ENCODE measurements around the gene AHNAK2.
A peak's percentile ranks its signal among the peaks of the same experiment; 100 is the strongest.
"Not testable (repeated sequence)": the region's sequence is repeated elsewhere in the genome, so short reads cannot be mapped to it uniquely, and the experiment has no call there.

The AHNAK2 gene

DNA sequence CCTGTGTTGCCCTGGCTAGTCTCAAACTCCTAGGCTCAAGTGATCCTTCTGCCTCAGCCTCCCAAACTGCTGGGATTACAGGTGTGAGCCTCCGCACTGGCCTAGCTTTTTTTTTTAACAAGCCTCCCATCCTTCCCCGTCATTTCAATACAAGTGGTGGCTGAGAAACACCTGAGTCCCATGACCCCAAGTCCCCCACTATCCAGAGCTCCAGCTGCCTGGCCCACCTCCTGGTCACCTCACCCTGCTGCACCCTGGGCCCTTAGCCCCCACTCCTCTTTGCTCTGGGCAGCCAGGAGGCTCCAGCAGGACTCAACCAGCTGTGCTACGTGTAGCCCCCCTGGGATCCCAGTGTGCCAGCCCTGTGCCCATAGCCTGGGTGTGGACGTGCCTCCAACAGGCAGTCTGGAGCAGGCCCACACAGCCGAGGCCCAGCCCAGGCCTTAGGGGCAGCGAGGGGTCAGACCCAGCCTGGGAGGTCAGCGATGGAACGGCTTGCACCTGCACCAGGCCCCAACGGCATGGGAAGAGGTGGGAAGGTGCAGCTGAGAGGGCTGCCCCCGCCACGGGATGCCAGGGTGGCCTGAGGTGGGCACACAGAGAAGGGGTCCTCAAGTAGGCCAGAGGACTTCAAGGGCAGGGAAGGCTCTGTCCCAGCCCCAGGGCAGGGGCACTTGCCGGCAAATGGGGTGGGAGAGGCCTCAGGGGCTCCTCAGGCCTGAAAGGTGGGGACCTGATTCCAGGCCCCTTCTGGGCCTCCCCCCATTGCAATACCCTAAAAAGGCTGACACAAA is 6.5 kb downstream of the AHNAK2 start:
- DNase-seq, result no peak

DNA sequence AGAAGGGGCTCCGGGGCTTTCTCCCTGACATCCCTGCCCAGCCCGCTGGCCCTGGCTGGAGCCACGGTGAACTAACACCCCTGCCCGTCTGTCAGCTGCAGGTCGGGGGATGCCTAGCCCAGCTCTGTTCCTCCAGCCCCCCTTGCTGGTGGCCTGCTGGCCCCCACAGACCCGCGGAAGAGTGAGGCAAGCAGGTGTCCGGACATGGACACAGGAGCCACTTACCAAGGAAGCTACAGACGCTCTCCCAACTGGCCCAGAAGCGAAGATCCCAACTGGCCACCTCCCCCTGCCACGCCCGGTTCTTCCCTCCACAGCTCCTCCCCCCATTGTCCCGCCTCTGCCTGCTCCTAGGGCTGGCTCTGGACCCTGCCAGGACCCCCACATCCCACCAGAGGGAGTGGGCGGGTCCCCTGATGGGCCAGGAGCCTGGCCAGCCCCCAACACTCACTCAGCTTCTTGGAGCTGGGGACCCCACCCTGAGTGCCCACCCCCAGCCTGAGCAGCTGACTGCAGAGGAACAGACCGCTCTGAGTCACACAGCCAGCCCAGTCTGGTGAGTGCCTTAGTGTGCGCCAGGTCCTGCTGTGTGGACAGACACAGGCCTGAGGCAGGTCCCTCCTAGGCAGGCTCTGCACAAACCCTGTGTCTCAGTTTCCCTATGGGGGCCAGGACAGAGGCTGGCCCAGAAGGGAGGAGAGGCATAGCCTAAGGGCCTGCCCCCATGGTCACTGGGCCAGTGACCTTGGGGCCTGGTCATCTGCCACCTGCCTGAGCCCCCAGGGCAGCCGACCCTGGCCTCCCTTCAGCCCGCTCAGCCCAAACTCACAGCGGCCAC is 7.7 kb downstream of the AHNAK2 start:
- DNase-seq, result no peak

DNA sequence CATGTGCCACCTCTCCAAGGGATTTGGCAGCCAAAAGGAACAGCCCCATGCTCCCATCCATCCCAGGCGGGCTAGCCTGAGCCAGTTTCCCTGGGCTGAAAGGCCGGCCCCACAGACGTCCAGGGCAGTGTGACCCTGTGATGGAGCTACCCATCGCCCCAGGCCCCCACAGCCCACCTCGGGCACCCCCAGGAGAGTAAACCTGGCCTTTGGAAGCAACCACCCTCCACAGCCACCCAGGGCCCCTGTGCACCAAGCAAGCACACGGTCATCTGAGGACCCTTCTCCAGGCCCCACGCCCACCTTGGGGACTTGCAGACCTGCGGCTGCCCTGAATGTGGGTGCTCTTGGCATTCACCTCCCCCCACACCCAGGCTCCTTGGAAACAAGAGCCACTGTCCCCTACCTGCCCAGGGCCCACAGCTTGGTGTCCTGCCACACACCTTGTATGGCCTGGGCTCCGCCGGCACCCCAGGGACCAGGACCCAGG is 8.4 kb downstream of the AHNAK2 start:
- no peak for DNase-seq

DNA sequence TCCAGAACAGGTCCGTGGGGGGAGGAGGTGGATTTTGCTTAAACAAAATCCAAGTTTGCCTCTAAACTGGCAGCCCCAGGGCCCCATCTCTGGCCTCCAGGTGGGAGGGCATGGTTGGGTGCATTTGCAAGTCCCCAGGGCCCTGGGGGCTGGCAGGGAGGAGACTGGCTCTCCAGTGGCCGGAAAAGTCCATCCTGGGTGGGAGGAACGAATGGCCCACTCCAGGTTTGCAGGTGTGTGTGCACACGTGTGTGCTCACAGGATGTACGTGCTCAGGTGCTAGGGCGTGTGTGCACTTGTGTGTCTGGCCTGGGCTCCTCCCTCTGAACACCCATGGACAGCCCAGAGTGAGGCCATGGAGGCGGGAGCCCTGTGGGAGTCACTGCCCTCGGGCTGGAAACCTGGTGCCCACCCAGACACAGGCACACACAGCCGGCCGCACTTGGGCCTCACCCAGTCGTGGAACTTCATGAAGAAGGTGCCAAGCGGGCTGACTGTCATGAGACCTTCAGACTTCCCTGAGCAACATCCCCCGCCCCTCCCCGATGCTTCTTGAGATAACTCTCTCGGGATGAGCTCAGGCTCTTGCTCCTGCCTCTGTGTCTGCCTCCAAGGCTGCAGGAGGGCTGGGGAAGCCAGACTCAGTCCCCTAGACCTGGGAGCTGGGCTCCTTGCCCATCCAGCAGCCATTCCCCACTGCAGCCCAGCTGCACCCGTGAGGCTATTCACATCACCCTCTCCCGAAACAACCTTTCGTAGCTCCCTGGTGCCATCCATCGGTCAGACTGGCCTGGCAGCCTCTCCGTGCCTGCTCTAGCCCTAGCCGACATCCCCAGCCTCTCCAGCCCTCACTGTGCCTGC is 9.4 kb downstream of the AHNAK2 start:
- DNase-seq, result no peak

DNA sequence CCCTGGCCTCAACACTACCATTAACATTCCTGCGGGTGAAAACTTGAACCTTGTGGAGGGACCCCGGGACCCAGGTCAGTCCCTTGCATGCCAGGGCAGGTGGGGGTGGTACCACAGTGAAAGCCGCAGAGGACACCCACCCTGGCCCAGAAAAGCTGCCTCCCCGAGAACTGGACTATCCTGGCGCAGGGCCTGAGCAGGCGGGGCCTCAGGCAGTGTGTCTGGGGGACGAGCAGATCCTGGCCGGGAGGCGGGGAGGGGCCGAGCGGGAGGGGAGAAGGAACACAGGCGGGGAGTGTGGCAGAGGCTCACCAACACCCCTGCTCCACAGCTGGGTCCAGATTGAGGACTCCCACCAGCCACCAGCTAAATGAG is 10.0 kb downstream of the AHNAK2 start:
- DNase-seq, result peak; percentile 47

DNA sequence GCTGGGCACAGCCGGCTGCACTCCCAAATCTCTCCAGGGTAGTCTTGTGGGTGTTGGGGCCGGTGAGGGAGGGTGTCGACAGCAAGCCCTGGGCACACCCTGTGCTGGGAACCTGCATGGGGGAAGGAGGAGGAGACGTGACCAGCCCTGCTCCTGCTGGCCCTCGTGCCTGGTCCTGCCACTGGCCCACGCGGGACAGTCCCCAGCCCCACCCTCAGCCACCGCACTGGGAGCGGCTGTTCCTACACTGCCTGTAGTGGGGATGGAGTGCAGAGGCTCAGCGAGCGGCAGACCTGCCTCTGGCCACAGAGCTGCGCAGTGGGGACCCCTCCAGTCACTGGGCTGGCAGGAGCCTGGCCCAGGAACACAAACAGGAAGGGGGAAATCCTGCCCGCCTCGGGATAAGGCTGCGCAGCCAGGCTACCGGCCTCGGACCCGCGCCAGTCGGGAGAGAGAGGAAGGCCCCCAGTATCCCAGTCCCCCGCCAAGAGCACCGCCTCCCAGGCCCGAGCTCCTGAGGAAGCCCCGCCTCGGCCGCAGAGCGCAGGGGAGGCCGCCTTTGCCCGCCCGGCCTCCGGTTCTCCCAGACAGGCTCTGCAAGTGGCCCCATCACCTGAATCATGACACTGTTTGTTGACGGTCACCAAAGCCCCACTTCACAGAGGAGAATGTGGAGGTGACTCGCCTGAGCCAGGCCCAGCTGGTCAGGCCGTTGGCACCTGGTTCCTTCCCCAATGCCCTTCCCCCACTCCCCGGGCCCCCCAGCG is 10.6 kb downstream of the AHNAK2 start:
- peak; percentile 25 for DNase-seq

DNA sequence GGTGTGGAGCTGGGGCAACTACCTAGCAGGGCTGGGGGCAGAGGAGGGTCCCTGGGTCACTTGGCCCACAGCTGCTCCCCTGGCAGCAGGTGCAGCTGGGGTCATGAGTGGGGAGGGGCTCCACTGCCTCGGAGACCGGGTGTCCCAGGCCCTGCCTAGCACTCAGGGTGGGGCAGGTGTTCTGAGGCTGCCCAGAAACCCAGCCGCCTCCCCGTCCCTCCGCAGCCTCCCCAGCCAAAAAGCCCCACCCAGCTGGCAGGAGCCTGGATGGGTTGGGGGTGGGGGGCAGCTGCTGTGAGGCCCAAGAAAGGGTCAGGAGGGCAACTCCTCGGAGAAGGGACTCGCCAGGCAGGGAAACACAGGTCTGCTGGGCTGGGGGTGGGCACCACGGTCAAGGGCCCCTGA is 11.2 kb downstream of the AHNAK2 start:
- DNase-seq, result no peak

DNA sequence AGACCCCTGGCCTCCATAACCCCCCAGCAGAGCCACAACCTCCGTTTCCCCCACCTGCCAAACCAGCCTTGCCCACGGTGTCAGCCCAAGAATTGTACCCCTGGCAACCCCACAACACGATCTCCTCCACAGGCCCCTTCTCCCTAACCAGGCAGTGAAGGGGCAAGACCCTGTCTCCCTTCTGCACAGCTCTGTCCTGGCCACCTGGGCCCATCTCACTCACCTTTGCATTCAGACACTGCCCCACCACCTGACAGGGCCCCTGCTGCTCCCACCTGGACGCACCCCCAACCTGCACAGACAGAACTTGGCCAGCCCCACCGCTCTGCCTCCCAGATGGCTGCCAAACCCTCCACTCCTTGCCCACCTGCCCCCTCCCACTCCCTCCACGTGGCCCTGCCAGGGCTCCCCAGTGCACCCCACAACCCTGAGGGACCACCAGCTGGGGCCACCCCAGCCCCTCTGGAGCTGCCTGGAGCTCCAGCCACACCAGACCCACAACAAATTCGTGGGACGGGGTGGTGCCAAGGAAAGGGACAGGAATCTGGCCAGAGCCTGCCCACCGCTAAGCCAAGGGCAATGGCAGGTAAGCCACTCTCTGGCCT is 11.8 kb downstream of the AHNAK2 start:
- DNase-seq, result no peak

DNA sequence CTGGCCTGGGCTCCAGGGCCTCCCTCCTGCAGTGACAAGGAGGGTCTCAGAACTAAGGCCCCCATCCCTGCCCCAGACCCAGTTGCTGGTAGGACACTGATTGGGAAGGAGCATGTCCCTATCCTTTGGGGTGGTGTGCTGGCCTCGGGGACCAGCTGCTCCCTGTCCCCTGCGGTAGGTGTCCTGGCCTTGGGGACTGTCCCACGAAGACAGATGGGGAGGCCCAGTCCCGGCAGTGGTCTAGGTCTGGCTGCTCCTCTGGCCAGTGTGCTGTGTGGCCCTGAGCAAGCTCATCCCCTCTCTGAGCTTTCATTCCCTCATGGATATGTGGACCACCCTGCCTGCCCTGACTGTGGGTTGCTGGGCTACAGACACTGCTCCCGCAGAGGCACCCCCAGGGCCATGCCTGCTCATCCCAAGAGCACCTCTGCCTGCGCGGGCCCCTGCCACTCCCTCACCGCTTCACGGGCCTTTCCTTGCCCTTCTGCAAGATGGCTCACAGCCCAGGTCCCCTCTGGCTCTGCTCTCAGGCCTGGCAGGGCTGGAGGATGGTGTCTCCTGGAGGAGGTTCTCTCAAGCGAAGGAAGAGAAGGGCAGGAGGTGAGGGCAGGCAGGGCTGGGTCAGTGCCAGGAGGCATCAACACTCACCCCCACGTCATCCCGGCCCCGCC is 12.5 kb downstream of the AHNAK2 start:
- no peak for DNase-seq

DNA sequence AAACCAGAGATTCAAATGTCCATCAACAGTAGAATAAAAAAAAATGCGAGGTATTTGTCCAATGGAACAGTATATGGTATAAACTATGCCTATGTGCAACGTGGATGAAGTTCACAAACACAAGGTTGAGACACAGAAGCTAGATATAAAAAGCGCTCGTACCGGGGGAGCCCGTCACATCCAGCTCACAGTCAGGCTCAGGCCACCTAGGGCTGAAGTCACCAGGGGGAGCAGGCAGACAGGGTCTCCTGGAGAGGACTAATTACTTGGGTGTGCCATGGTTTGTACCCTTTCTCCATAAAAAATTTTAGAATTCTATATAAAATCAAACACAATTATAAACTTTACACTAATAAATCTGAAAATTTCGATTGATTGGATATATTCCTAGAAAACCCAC is 13.6 kb downstream of the AHNAK2 start:
- DNase-seq, result no peak

DNA sequence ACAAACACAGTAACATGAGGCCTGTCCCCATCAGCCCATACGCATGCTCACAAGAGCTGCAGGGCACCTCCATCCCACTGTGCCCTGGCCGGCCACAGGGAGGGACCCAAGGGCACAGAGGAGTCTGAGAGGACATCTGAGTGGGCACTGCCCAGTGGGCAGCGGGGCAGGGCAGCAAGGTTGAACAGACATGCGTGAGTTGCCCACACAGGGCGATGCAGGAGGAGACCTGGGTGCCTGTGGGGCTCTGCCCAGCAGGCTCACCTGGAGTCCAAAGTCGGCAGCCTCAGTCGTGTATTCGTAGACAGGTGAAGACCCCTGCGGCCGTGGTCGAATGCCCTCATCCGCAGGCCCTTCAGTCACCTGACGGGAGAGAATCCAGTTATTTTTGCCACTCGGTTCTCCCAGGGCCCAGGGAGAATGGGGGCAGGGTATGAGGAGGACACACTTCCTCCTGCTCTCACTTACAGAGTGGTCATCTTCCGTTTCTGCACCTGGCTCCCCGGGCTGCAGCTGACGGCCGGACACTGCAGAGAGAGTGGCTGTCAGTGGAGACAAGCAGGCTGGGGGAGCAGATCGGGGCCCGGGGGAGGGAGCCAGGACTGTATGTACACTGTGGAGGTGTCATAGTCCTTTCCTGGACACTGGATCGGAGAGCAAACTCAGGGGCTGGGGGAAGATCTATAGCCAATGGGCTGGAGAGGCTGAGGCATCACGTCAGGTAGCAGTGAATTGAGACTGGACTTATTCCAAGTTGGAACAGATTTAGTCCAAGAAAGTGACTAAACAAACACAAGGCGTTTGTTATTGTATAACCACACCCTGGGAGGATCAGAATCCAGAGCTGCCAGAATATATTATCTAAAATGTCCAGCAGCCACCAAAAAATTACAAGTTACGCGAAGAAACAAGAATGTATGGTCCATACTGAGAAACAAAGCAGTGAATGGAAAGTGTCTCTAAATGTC is 20.7 kb downstream of the AHNAK2 start:
- no peak for DNase-seq

DNA sequence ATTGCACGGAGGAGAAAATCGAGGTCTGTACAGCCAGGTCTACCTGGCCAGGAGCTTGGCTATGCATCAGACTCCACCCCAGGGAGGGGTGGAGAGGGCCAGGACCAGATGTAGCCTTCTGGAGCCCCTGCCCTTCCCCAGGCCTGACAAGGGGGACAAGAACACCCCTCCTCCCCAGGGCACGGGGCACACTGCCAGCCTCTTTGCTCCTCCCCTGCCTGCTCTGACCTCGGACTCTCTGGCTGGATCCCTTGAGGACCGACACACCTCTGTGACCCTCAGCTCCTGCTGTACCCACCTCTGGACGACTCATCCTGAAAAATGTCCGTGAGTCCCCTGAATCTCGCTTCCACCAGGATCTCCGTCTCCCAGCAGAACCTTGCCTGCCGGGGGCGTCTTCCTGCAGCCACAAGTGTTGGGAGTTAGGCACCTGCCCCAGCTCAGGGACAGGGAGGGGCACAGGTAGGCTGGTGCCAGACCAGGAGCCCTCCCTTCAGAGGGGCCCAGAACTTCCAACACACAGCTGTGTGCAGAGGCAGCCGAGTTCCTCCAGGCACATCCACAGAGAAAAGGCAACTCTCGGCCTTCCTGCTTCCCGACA is 21.8 kb downstream of the AHNAK2 start:
- DNase-seq, result no peak

DNA sequence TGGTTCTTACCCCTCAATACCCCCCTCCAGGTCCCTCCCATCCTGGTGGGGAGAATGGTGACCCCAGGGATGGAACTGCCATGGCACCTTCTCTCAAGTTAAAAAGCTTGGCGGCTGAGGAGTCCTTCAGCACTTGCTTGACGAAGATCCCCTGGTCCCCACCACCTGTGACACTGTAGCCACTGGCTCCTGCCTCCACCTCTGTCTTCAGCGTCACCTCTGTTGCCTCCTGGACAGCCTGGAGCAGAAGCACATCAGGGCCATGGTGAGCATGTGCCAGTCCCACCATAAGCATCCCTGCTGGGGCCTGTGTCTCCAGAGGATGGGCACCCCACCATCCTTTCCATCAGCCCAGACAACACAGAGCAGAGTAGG is 22.8 kb downstream of the AHNAK2 start:
- DNase-seq, result no peak

DNA sequence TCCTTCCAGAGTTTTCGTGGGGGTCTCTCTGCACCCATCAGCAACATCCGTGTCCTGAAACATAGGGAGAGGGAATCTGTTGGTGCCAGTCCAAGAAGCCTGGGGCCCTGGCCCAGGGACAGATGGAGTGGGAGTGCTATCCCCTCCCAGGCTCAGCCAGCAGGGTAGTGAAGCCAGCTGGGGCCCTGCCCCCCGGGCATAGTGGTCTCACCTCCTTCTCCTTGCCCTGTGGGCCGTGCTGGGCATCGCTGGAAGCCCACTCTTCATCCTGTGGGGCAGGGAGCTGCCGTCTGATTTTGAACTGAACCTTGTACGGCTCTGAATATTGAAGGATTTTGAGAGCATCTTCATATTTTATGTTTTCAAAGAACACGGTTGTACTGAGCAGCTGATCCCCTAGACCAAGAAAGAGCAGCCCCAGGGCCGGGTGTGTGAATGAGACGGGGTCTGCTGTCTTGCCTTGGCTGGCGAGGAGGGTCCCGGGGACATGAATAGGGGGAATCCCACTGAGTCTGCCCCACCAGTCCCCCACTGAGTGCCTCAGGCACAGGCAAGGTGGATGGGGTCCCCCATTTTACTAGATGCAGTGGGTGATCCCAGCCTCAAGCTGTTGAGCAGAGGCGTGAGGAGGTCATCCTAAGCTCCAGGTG is 23.3 kb downstream of the AHNAK2 start:
- DNase-seq, result no peak

DNA sequence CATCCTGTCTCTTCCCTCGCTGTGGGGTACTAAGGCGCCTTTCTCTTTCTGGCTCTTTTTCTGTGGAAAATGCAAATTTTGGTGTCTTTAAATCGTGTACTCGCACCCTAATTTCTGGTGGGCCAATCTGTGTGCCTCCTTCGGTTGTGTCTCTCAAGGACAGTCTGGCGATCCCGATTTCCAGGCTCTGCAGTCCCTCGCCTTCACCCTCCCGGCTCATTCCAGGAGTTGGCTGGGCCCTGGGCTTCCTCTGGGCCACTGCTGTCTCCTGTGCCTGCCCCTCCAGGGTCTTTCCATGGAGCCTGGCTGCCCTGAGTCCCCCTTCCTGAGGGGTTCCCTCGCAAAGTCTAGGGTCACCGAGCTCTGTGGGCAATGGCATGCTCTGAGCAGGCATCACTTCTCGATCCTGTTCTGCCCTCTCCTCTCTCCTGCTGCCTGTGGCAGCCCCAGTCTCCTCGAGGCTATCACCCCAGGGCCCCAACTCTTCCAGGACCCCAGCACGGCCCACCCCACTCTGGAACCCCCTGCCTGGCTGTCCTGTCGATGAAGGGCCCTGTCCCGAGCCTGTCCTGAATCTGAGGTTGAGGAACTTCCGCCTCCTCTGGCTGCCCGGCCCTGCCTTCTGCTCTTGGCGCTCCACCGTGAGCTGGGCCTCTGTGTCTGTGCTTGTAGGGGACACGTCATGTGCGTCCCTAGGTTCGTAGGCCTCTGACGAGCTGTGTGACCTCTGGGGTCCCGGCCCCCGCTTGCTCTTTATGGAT is 24.1 kb downstream of the AHNAK2 start:
- DNase-seq, result no peak

DNA sequence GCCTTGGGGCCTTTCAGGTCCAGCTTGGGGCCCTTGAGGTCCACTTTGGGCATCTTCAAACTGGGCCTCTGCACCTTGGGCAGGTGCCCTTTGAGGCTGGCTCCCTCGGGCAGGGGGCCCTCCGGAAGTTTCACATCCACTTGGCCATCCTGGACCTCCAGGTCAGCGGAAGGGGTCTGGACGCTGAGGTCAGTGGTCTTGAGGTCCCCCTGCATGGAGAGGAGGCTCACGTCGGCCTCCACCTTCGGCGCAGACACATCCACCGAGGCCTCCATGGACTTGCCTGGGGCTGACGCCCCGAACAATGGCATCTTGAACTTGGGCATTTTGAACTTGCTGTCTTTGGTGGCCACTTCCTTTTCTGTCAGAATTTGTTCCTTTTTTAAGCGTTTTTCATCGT is 25.1 kb downstream of the AHNAK2 start:
- no peak for DNase-seq

DNA sequence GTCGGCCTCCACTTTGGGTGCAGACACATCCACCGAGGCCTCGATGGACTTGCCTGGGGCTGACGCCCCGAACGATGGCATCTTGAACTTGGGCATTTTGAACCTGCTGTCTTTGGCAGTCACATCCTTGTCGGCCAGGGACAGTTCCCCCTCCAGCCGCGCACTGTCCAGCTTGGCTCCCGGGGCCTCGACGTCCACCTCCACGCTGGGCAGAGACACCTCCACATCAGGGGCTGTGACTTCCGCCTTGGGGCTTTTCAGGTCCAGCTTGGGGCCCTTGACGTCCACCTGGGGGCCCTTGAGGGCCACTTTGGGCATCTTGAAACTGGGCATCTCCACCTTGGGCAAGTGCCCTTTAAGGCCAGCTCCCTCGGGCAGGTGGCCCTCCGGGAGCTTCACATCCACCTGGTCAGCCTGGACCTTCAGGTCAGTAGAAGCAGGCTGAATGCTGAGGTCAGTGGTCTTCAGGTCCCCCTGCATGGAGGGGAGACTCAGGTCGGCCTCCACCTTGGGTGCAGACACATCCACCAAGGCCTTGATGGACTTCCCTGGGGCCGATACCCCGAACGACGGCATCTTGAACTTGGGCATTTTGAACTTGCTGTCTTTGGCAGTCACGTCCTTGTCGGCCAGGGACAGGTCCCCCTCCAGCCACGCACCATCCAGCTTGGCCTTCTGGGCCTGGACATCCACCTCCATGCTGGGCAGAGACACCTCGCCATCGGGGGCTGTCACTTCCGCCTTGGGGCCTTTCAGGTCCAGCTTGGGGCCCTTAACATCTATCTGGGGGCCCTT is 26.1 kb downstream of the AHNAK2 start:
- not testable (repeated sequence) for DNase-seq

DNA sequence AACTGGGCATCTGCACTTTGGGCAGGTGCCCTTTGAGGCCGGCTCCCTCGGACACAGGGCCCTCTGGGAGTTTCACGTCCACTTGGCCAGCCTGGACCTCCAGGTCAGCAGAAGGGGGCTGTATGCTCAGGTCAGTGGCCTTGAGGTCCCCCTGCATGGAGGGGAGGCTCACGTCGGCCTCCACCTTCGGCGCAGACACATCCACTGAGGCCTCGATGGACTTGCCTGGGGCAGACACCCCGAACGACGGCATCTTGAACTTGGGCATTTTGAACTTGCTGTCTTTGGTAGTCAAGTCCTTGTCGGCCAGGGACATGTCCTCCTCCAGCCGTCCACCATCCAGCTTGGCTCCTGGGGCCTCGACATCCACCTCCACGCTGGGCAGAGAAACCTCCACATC is 27.5 kb downstream of the AHNAK2 start:
- DNase-seq, result not testable (repeated sequence)

Data from NCI-H510A (cell line).